Measurements from ENCODE around the gene COL6A3. TPM values are rescaled to one million over a fixed set of nuclear protein-coding genes. Genes with fewer than 3 reads are reported as not detected.

The COL6A3 gene
- polyA plus RNA-seq, 3 donors, result not detected

- WGBS (ENCODE audit: insufficient coverage), result 88% methylated on average over 6 of the region's 9 CpGs
- no peak overlapping the region for H3K9ac ChIP-seq (ENCODE audit: insufficient read depth, low read length, poor library complexity, severe bottlenecking)
- intact Hi-C loops (cut with micrococcal nuclease), result no loop called here
- H3K4me3 Mint-ChIP-seq, result no peak overlapping the region
- H3K79me2 ChIP-seq (ENCODE audit: insufficient read depth, low read length), result no peaks in the 10 kb centered on the region
- H3K36me3 ChIP-seq (replicated peaks in 1 of 2; ENCODE audit: control insufficient read depth in 1 of 2, insufficient read depth in 2 of 2, low read length in 2 of 2), result no peaks in the 10 kb centered on the region
- H2AFZ ChIP-seq (ENCODE audit: insufficient read depth, low read depth, low read length, poor library complexity, severe bottlenecking), result no peak overlapping the region
- TF ChIP-seq, protein P1, sequence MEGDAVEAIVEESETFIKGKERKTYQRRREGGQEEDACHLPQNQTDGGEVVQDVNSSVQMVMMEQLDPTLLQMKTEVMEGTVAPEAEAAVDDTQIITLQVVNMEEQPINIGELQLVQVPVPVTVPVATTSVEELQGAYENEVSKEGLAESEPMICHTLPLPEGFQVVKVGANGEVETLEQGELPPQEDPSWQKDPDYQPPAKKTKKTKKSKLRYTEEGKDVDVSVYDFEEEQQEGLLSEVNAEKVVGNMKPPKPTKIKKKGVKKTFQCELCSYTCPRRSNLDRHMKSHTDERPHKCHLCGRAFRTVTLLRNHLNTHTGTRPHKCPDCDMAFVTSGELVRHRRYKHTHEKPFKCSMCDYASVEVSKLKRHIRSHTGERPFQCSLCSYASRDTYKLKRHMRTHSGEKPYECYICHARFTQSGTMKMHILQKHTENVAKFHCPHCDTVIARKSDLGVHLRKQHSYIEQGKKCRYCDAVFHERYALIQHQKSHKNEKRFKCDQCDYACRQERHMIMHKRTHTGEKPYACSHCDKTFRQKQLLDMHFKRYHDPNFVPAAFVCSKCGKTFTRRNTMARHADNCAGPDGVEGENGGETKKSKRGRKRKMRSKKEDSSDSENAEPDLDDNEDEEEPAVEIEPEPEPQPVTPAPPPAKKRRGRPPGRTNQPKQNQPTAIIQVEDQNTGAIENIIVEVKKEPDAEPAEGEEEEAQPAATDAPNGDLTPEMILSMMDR (IDR thresholded peaks at IDR 0.05), result no peak
- peaks cover 0 to 2% (median 0%) of the 10 kb centered on the region in 7 donors for H3K9me3 Mint-ChIP-seq
- H3K27ac ChIP-seq (ENCODE audit: low read depth in 1 of 2, low read length in 2 of 2), result no peak overlapping the region
- H3K27ac Mint-ChIP-seq, result no peak overlapping the region
- H3K36me3 Mint-ChIP-seq, result no peaks in the 10 kb centered on the region
- no peak for DNase-seq
- H3K4me1 Mint-ChIP-seq, result peaks cover 7% of the 10 kb centered on the region
- H3K27me3 ChIP-seq (ENCODE audit: control insufficient read depth in 2 of 2, insufficient read depth in 2 of 2, low read length in 2 of 2), result peaks cover 0 to 7% of the 10 kb centered on the region in 2 donors
- no peak overlapping the region for H3K4me3 ChIP-seq (replicated peaks in 1 of 3; ENCODE audit: low read depth in 2 of 3, low read length in 3 of 3)
- no peaks in the 10 kb centered on the region for H3K9me3 ChIP-seq (replicated peaks in 1 of 2; ENCODE audit: control insufficient read depth in 1 of 2, insufficient read depth in 1 of 2, low read length in 2 of 2)
- peaks cover 0 to 3% of the 10 kb centered on the region in 2 donors for H3K4me1 ChIP-seq (ENCODE audit: control insufficient read depth in 1 of 2, insufficient read depth in 2 of 2, low read length in 2 of 2)
- no peak overlapping the region for H3K4me2 ChIP-seq (replicated peaks; ENCODE audit: extremely low read depth, low read length, poor library complexity, severe bottlenecking)
- peaks cover 6 to 17% (median 6%) of the 10 kb centered on the region in 3 donors for H3K27me3 Mint-ChIP-seq (ENCODE audit: low read depth in 3 of 3)
- H4K20me1 ChIP-seq (ENCODE audit: insufficient read depth, low read length), result no peaks in the 10 kb centered on the region
Measured at GRCh38 chr2:237343993-237344392, 70.0 kb downstream of the COL6A3 start.

DNA sequence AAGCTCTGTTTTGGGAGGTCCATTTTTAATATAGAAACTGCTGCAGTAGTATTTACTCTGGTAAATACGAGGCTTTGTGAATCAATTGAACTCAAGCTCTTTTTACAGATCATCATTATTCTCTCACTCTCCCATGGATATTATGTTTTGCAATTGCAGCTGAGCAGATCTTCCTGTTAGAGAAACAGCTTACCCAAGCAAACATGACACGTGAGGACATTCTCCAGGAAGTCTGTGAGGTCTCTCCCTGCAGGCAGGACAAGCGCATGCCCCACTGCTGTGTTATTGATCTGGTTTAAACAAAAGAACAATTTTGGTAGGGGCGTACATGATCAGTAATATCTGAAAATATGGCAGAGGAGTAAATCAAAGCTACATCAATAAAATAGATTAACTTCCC lies 72.1 kb downstream of the COL6A3 start:
- intact Hi-C loops (cut with micrococcal nuclease), result no loop called here
- H3K27ac Mint-ChIP-seq, result no peak overlapping the region
- no peaks in the 10 kb centered on the region for H3K36me3 ChIP-seq (replicated peaks in 1 of 2; ENCODE audit: control insufficient read depth in 1 of 2, insufficient read depth in 2 of 2, low read length in 2 of 2)
- H4K20me1 ChIP-seq (ENCODE audit: insufficient read depth, low read length), result no peaks in the 10 kb centered on the region
- no peak overlapping the region for H3K4me3 ChIP-seq (replicated peaks in 1 of 3; ENCODE audit: low read depth in 2 of 3, low read length in 3 of 3)
- TF ChIP-seq, protein P1 (IDR thresholded peaks at IDR 0.05), result no peak
- no peak overlapping the region for H3K27ac ChIP-seq (ENCODE audit: low read depth in 1 of 2, low read length in 2 of 2)
- H3K79me2 ChIP-seq (ENCODE audit: insufficient read depth, low read length), result no peaks in the 10 kb centered on the region
- peaks cover 0 to 2% (median 0%) of the 10 kb centered on the region in 7 donors for H3K9me3 Mint-ChIP-seq
- H3K9ac ChIP-seq (ENCODE audit: insufficient read depth, low read length, poor library complexity, severe bottlenecking), result no peak overlapping the region
- no peaks in the 10 kb centered on the region for H3K9me3 ChIP-seq (replicated peaks in 1 of 2; ENCODE audit: control insufficient read depth in 1 of 2, insufficient read depth in 1 of 2, low read length in 2 of 2)
- H3K4me1 ChIP-seq (ENCODE audit: control insufficient read depth in 1 of 2, insufficient read depth in 2 of 2, low read length in 2 of 2), result peaks cover 0 to 3% of the 10 kb centered on the region in 2 donors
- peaks cover 0 to 5% of the 10 kb centered on the region in 2 donors for H3K27me3 ChIP-seq (ENCODE audit: control insufficient read depth in 2 of 2, insufficient read depth in 2 of 2, low read length in 2 of 2)
- no peak overlapping the region for H2AFZ ChIP-seq (ENCODE audit: insufficient read depth, low read depth, low read length, poor library complexity, severe bottlenecking)
- no peak for DNase-seq
- no peaks in the 10 kb centered on the region for H3K36me3 Mint-ChIP-seq
- H3K4me1 Mint-ChIP-seq, result peaks cover 7% of the 10 kb centered on the region
- WGBS (ENCODE audit: insufficient coverage), result no CpG with 5 or more reads among the region's 4 CpGs
- H3K27me3 Mint-ChIP-seq (ENCODE audit: low read depth in 3 of 3), result peaks cover 4 to 11% (median 6%) of the 10 kb centered on the region in 3 donors
- H3K4me2 ChIP-seq (replicated peaks; ENCODE audit: extremely low read depth, low read length, poor library complexity, severe bottlenecking), result no peak overlapping the region
- H3K4me3 Mint-ChIP-seq, result no peak overlapping the region

All from CD14-positive monocyte (primary cell).